CD4-positive, alpha-beta T cell treated with Interleukin-6 for 4 hours (primary cell): ENCODE measurements around the gene PIK3C3.
"Not testable (repeated sequence)": the region's sequence is repeated elsewhere in the genome, so short reads cannot be mapped to it uniquely, and the experiment has no call there.

ENCODE experiments used
- DNase-seq: peaks from one replicate; pipeline ENCODE4 v3.0.0-alpha.2; 2020; ENCODE audit warnings: mixed read lengths

PIK3C3 gene

DNA sequence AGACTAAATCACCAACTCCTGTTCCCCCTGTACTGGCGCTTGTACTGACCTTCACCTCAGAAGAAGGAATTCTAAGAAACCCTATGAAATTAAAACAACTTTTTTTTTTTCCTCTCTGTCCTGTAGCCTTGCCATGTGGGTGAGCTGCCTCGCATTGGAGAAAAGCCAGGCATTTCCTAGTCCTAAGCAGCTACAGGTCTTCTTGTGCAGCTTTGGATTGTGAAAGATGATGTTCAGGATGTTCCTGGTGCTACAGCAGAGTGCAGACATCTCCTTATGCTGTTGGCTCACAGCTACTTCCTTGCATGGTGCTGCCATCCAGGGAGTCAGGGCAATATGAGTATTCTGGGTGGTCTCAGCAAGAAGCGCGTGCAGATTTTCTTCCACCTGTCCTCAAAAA is 11.9 kb downstream of the PIK3C3 start:
- no peak for DNase-seq

DNA sequence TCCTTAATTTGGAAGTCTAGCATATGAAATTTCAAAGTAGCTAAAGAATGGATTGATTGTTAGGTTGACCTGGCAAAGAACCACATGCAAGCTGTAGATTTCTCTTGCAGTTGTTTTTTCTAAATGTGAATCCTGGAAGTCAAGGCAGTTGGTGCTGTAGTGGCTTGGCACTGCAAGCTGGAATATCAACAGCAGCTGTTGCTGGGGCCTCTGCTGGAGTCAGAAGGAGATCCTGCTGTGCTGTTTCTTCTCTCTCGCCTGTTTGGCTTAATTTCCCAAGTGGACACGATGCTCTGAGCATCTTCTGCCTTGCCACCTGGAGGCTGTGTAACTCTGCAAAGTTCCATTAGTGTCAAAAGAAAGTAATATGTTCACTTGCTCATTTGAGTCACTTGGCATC is 12.6 kb downstream of the PIK3C3 start:
- DNase-seq: no peak

DNA sequence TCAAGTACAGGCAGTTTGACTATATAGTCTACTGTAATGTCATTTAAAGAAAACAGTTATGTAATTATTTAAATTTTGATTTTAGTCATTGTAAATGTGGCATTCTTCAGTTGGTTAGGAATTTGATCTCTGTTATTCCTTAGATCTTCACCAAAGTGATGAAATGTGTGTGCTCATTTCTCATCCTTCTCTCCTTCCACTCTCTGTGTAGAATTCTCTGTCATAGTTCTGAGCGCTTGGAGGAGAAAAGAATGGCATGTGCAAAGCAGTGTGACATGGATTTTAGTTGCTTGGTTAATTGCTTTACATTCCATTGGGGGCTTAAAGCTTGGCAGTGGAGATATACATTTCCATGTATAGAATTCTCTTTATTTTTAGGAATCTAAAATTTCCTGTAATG is 14.8 kb downstream of the PIK3C3 start:
- no peak for DNase-seq

- no peak for DNase-seq
Observed at GRCh38 chr18:41972067-41972925, 17.3 kb downstream of the PIK3C3 start.

- no peak for DNase-seq
Observed at GRCh38 chr18:41973983-41974382, 18.9 kb downstream of the PIK3C3 start.

DNA sequence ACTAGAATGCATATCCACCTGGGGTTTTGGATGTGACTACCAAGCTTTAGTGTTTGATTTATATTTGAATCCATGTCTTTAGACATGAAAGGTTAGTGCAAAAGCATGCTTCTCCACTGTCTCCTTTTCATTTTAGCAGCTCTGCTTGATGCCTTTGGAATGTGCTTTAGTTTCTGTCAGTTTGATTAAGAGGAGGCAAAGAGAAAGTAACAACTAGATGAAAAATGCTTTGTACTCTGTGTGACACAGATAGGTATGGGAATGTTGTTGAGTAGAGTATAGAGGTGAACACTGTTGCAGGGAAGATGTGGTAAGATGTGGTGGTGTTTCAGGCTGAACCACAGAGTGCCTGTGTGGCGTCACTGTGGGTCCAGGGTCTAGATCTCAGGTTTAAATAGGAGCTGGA is 19.8 kb downstream of the PIK3C3 start:
- peak; percentile 3 for DNase-seq

GRCh38 chr18:41975284-41975683 is 20.2 kb downstream of the PIK3C3 start:
- DNase-seq: no peak

DNA sequence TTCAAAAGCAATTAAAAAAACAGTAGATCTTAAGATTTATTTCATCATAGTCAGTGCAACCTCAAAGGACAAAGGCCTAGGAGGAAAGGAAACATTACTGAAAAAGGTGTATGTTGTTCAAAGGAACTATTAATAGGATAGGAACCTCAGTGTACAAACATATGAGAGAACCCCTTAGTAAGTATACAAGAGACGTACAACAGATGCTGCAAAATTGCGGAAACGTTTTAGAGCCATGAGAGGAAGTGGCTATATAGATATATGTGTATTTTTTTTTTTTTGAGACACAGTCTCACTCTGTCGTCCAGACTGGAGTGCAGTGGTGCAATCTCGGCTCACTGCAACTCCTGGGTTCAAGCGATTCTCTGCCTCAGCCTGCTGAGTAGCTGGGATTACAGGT is 22.2 kb downstream of the PIK3C3 start:
- DNase-seq: no peak

- no peak for DNase-seq
Observed at GRCh38 chr18:41982942-41983660, 28.1 kb downstream of the PIK3C3 start.

DNA sequence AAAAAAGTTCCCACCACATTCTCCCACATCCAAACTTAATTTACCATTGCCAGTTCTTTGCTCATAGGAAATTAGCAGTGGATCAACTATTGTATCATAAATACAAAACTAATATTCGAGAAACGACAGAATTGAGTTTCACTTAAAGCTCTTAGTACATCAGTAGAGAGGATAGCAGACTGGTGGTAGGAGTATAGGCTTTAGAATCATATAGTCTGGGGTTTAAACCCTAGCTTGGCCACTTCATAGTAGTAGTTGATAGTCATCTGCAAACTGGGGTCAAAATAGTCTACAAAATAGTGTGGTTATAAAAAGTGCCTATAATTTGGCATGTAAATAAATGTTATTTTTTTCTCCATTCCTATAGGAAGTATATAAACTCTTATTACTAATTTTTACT is 30.9 kb downstream of the PIK3C3 start:
- no peak for DNase-seq

DNA sequence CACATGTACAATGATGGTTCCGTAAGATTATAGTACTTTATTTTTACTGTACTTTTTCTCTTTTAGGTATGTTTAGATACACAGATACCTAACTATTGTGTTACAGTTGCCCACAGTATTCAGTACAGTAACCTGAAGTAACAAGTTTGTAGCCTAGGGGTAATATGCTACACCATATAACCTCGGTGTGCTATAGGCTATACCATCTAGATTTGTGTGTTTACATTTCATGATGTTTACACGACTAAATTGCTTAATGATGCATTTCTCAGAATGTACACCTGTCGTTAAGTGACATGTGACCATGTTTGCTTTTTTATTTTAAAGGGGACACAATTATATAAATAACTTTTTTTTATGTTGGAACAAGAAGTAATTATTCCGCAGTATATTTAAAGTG is 34.5 kb downstream of the PIK3C3 start:
- DNase-seq: no peak

DNA sequence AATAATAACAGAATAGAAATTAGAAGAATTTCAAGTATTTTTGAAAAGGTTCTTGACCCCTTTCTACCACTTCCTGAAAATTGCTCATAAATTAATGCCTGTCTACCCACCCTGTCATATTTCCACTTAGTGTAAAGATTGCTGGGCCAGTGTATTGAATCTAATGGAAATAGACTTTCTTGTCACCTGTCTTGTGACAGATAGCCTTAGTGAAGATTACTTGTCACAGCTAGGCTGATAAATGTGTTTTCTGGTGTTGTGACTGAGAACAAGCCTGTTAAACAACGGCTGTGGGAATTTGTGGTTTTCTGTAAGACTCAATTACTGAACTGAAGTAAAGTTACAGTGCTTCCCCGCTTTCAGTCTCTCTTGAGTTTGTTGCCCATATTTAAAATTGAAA is 37.0 kb downstream of the PIK3C3 start:
- no peak for DNase-seq

- DNase-seq: no peak
Observed at GRCh38 chr18:41992703-41993102, 37.7 kb downstream of the PIK3C3 start.

- DNase-seq: no peak
Observed at GRCh38 chr18:41993151-41993550, 38.1 kb downstream of the PIK3C3 start.

DNA sequence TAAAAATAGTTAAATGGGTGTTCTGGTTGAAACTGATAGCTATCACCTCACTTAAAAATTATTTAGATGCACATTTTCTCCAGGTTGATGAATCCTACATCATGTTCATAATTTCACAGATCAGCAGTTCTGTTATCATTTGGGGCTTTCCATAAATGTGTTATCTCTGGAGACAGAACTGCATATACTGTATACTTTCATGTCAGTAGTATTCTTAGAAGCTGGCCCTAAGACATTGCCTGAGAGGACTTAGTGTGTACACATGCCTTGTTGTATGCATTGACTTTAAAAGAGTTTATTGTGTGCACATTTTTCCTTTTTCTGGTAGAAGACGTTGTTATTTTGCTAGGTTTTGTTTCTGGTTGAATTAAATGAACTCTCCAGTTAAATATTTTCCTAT is 41.0 kb downstream of the PIK3C3 start:
- DNase-seq: no peak

DNA sequence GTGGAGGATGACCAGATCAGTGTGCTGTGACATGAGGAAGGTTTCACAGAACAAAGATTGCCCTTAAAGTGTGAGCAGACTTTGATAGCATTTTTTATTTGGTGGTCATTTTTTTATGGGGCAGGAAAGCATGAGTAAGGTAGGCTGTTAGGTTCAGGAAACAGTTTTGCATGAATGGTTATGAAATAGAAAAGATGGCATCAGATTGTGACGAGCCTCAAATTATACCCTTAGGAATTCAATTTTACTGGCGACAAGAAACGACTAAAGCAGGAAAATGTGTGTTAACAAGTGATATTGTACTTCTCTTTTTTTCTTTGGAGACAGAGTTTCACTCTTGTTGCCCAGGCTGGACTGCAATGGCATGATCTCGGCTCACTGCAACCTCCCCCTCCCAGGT is 44.7 kb downstream of the PIK3C3 start:
- DNase-seq: no peak

- DNase-seq: no peak
Observed at GRCh38 chr18:42001801-42002200, 46.8 kb downstream of the PIK3C3 start.

DNA sequence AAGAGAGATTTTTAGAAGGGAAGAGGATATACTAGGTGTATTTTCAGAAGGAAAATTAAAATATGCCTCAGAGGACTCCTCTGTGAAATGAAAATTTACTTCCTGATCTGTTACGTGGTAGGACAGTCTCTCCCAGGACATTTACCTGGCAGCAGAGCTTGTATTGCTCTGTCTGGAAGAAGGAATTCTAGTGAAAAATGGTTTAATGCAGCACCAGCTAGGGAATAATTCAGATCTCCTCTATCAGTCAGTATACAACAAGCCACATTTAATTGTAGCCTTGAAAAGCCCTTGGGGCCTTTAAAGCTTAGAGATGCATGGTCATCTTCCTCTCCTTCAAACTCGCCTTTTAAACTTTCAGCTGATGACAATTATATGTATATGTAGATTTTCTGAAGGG is 49.6 kb downstream of the PIK3C3 start:
- no peak for DNase-seq

DNA sequence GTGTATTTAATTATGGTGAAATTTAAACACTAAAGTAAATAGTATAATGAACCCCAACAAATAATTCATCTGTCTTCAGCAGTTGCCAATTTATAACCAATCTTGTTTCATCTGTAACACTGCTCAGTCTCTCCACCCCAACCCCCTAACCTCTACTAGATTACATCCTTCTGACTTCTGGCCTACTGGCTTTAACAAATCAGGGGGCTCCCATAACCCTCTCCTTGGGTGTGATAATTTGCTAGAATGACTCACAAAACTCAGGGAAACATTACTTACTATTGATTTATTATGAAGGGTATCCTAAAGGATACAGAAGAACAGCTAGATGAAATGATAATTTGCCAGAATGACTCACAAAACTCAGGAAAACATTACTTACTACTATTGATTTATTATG is 50.7 kb downstream of the PIK3C3 start:
- DNase-seq: no peak

DNA sequence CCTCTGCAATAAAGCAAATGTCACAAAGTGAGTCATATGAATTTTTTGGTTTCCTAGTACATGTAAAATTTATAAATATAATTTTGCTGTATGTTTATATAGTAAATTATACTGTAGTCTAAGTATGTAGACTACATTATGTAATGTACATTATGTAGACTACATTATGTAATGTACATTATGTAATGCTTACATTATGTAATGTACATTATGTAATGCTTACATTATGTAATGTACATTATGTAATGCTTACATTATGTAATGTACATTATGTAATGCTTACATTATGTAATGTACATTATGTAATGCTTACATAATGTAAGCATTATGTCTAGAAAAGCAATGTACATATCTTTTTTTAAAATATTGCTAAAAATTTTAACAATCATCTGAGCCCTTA is 54.4 kb downstream of the PIK3C3 start:
- DNase-seq: not testable (repeated sequence)

DNA sequence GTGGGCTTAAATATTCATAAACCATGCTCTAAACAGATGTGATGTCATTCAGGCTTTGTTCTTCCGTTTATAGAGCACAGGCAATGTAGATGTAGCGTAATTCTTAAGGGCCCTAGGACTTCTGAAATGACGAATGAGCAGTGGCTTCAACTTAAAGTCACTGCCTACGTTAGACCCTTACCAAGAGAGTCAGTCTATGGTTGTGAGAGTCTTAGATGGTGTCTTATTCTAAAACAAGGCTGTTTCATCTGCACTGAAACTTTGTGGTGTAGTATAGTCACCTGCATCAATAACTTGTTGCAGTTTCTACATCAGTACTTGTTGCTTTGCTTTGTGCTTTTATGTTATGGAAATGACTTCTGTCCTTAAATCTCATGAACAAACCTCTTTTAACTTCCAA is 56.0 kb downstream of the PIK3C3 start:
- DNase-seq: no peak

- DNase-seq: no peak
Observed at GRCh38 chr18:42018831-42019230, 63.8 kb downstream of the PIK3C3 start.

GRCh38 chr18:42024131-42024530 is 69.1 kb downstream of the PIK3C3 start:
- no peak for DNase-seq

GRCh38 chr18:42025491-42025890 is 70.5 kb downstream of the PIK3C3 start:
- DNase-seq: no peak
